ENCODE measurements around the gene CORO2B. TPM values are rescaled to one million over a fixed set of nuclear protein-coding genes. Genes with fewer than 3 reads are reported as not detected.

The CORO2B gene
- polyA plus RNA-seq, 3 donors = 0.03 TPM; not detected in 2

DNA sequence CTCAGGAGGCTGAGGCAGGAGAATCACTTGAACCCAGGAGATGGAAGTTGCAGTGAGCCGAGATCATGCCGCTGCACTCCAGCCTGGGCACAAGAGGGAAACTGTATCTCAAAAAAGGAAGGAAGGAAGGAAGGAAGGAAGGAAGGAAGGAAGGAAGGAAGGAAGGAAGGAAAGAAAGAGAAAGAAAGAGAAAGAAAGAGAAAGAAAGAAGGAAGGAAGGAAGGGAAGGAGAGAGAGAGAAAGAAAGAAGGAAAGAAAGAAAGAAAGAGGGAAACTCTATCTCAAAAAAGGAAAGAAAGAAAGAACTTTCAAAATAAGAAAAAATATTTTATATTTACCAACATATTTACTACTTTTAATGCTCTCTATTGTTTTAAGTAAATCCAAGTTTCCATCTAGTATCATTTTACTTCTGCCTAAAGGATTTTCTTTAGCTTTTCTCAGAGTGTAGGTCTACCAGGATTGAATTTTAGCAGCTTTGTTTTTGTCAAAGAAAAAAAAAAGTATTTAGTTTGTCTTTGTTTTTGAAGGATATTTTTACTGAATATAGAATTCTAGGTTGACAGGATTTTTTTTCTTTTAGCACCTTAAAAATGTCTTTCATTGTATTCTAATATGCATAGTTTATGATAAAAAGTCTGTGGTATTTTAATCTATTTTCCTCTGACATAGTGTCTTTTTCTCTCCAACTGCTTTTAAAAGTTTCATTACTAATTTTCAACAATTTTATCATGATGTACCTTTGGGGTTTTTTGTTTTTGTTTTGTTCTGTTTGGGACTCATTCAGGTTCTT, 47.2 kb upstream of the CORO2B start:
- H3K36me3 ChIP-seq (replicated peaks in 1 of 2; ENCODE audit: control insufficient read depth in 1 of 2, insufficient read depth in 2 of 2, low read length in 2 of 2) = no peaks in the 10 kb centered on the region
- no peak overlapping the region for H2AFZ ChIP-seq (ENCODE audit: insufficient read depth, low read depth, low read length, poor library complexity, severe bottlenecking)
- intact Hi-C loops (cut with micrococcal nuclease) = no loop called here
- no peak overlapping the region for H3K9ac ChIP-seq (ENCODE audit: insufficient read depth, low read length, poor library complexity, severe bottlenecking)
- TF ChIP-seq, protein P1, sequence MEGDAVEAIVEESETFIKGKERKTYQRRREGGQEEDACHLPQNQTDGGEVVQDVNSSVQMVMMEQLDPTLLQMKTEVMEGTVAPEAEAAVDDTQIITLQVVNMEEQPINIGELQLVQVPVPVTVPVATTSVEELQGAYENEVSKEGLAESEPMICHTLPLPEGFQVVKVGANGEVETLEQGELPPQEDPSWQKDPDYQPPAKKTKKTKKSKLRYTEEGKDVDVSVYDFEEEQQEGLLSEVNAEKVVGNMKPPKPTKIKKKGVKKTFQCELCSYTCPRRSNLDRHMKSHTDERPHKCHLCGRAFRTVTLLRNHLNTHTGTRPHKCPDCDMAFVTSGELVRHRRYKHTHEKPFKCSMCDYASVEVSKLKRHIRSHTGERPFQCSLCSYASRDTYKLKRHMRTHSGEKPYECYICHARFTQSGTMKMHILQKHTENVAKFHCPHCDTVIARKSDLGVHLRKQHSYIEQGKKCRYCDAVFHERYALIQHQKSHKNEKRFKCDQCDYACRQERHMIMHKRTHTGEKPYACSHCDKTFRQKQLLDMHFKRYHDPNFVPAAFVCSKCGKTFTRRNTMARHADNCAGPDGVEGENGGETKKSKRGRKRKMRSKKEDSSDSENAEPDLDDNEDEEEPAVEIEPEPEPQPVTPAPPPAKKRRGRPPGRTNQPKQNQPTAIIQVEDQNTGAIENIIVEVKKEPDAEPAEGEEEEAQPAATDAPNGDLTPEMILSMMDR (IDR thresholded peaks at IDR 0.05) = no peak
- H3K4me2 ChIP-seq (replicated peaks; ENCODE audit: extremely low read depth, low read length, poor library complexity, severe bottlenecking) = no peak overlapping the region
- H3K9me3 Mint-ChIP-seq = peaks cover 13 to 25% (median 17%) of the 10 kb centered on the region in 7 donors
- peaks cover 0 to 2% (median 2%) of the 10 kb centered on the region in 3 donors for H3K27me3 Mint-ChIP-seq (ENCODE audit: low read depth in 3 of 3)
- peaks cover 12% of the 10 kb centered on the region for H3K4me1 Mint-ChIP-seq
- no peak for DNase-seq
- 90% methylated on average over 2 of the region's 2 CpGs for WGBS (ENCODE audit: insufficient coverage)
- no peaks in the 10 kb centered on the region for H4K20me1 ChIP-seq (ENCODE audit: insufficient read depth, low read length)
- no peak overlapping the region for H3K27ac Mint-ChIP-seq
- H3K4me1 ChIP-seq (ENCODE audit: control insufficient read depth in 1 of 2, insufficient read depth in 2 of 2, low read length in 2 of 2) = no peaks in the 10 kb centered on the region
- peaks cover 0 to 10% of the 10 kb centered on the region in 2 donors for H3K9me3 ChIP-seq (replicated peaks in 1 of 2; ENCODE audit: control insufficient read depth in 1 of 2, insufficient read depth in 1 of 2, low read length in 2 of 2)
- no peaks in the 10 kb centered on the region for H3K27me3 ChIP-seq (ENCODE audit: control insufficient read depth in 2 of 2, insufficient read depth in 2 of 2, low read length in 2 of 2)
- no peak overlapping the region for H3K4me3 Mint-ChIP-seq
- no peaks in the 10 kb centered on the region for H3K36me3 Mint-ChIP-seq
- no peaks in the 10 kb centered on the region for H3K79me2 ChIP-seq (ENCODE audit: insufficient read depth, low read length)
- H3K4me3 ChIP-seq (replicated peaks in 1 of 3; ENCODE audit: low read depth in 2 of 3, low read length in 3 of 3) = no peak overlapping the region
- H3K27ac ChIP-seq (ENCODE audit: low read depth in 1 of 2, low read length in 2 of 2) = no peak overlapping the region

DNA sequence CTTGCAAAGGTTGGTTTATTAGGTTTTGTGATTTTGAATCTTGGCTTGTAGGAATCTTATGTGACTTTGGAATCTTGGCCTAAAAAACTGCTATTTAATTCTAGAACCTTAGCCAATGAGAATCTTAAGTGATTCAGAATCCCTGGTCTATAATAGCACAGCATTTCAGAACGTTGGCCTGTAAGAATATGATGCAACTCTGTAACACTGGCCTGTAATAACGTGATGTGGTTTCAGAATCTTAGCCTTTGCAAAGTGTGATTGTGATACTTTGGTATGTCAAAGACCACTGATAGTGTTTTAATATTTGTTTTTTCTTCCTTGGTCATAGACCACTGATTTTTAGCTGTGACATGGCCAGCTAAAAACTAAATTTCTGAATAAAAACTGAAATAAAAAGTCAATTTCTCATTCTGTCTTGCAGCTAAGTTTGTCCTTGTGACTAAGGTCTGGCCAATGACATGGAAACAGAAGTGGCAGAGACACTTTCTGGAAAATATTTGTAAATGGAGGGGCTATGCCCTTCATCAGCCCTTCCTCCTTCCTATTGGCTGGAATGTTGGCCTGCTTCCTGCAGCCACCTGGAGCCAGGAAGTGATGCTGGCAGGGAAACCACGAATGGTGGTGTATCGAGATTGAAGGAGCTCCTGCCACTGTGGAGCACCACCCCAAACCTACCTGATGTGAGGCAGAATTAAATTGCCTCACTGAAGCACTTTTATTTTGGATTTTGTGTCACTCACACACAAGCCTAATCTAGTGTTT, 42.3 kb upstream of the CORO2B start:
- no peak overlapping the region for H2AFZ ChIP-seq (ENCODE audit: insufficient read depth, low read depth, low read length, poor library complexity, severe bottlenecking)
- intact Hi-C loops (cut with micrococcal nuclease) = no loop called here

More for the DNA sequence above, 42.3 kb upstream of the CORO2B start:
- Mint-ChIP-seq H3K4me3 (no peak overlapping the region), H3K4me1 (no peaks in the 10 kb centered on the region), H3K9me3 (peaks cover 8 to 23% (median 15%) of the 10 kb centered on the region in 7 donors), H3K36me3 (no peaks in the 10 kb centered on the region), H3K27me3 (ENCODE audit: low read depth in 3 of 3) (peaks cover 1 to 2% (median 2%) of the 10 kb centered on the region in 3 donors), H3K27ac (no peak overlapping the region)
- TF ChIP-seq, protein P1 (IDR thresholded peaks at IDR 0.05) = no peak
- H3K27ac ChIP-seq (ENCODE audit: low read depth in 1 of 2, low read length in 2 of 2) = no peak overlapping the region
- no peak overlapping the region for H3K4me3 ChIP-seq (replicated peaks in 1 of 3; ENCODE audit: low read depth in 2 of 3, low read length in 3 of 3)
- no CpG with 5 or more reads among the region's 4 CpGs for WGBS (ENCODE audit: insufficient coverage)
- DNase-seq = no peak
- H3K79me2 ChIP-seq (ENCODE audit: insufficient read depth, low read length) = no peaks in the 10 kb centered on the region
- no peaks in the 10 kb centered on the region for H3K4me1 ChIP-seq (ENCODE audit: control insufficient read depth in 1 of 2, insufficient read depth in 2 of 2, low read length in 2 of 2)
- no peak overlapping the region for H3K9ac ChIP-seq (ENCODE audit: insufficient read depth, low read length, poor library complexity, severe bottlenecking)
- H3K27me3 ChIP-seq (ENCODE audit: control insufficient read depth in 2 of 2, insufficient read depth in 2 of 2, low read length in 2 of 2) = no peaks in the 10 kb centered on the region
- H4K20me1 ChIP-seq (ENCODE audit: insufficient read depth, low read length) = no peaks in the 10 kb centered on the region
- no peaks in the 10 kb centered on the region for H3K36me3 ChIP-seq (replicated peaks in 1 of 2; ENCODE audit: control insufficient read depth in 1 of 2, insufficient read depth in 2 of 2, low read length in 2 of 2)
- H3K9me3 ChIP-seq (replicated peaks in 1 of 2; ENCODE audit: control insufficient read depth in 1 of 2, insufficient read depth in 1 of 2, low read length in 2 of 2) = peaks cover 0 to 9% of the 10 kb centered on the region in 2 donors
- H3K4me2 ChIP-seq (replicated peaks; ENCODE audit: extremely low read depth, low read length, poor library complexity, severe bottlenecking) = no peak overlapping the region

Data from CD14-positive monocyte (primary cell).